Measurements from ENCODE around the gene RASSF5. TPM values are rescaled to one million over a fixed set of nuclear protein-coding genes. Genes with fewer than 3 reads are reported as not detected.

Gene RASSF5
- total RNA-seq, 1 experiment from 2014 or later = 0.75 TPM

DNA sequence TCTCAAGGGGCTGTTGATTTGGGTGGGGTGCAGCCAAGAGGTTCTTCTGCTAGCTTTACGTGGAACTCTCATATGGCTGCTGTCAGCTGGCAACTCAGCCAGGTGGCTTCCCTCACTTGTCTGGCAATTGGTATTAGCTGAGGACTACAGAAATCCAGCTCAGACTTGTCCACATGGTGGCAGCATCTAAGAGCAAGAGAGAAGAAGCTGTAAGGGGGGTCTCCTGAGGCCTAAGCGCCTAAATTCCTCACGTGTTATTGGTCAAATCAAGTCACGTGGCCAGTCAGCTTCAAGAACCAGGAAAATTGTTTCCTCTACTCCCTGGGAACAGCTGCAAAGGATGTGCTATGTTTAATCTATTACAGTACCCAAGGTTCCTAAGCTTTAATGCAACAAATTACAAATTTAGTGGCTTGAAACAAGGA lies 123.8 kb downstream of the RASSF5 start:
- no peaks in the 10 kb centered on the region for H3K9me3 ChIP-seq (ENCODE audit: low read depth, low read length, poor library complexity, severe bottlenecking)
- DNase-seq (ENCODE audit: low spot score) = peak; percentile 97
- ChIA-PET CTCF (interaction anchor here (0.9 to 2.1 kb wide), 9 partner anchors 11 to 281 kb away, joined by 3 to 45 read pairs (median 7); partner anchors contain the start of gene EIF2D), POLR2A (ENCODE audit: low non-redundant PET) (no interaction called here)
- no TSS peak for BruUV-seq (replicated peaks)
- H3K4me3 ChIP-seq (ENCODE audit: low read depth, low read length, poor library complexity, severe bottlenecking) = no peak overlapping the region
- no peak for TF ChIP-seq EZH2 (IDR thresholded peaks at IDR 0.05; ENCODE audit: borderline replicate concordance, low read depth, low read length, poor library complexity, severe bottlenecking)
- TF ChIP-seq, protein P1, sequence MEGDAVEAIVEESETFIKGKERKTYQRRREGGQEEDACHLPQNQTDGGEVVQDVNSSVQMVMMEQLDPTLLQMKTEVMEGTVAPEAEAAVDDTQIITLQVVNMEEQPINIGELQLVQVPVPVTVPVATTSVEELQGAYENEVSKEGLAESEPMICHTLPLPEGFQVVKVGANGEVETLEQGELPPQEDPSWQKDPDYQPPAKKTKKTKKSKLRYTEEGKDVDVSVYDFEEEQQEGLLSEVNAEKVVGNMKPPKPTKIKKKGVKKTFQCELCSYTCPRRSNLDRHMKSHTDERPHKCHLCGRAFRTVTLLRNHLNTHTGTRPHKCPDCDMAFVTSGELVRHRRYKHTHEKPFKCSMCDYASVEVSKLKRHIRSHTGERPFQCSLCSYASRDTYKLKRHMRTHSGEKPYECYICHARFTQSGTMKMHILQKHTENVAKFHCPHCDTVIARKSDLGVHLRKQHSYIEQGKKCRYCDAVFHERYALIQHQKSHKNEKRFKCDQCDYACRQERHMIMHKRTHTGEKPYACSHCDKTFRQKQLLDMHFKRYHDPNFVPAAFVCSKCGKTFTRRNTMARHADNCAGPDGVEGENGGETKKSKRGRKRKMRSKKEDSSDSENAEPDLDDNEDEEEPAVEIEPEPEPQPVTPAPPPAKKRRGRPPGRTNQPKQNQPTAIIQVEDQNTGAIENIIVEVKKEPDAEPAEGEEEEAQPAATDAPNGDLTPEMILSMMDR (conservative IDR thresholded peaks at IDR 0.05; ENCODE audit: low read depth, low read length) = peak; percentile 87
- H3K27me3 ChIP-seq (replicated peaks; ENCODE audit: insufficient read depth, low read depth, low read length, poor library complexity) = peaks cover 16% of the 10 kb centered on the region
- H3K36me3 ChIP-seq (ENCODE audit: insufficient read depth, low read length, poor library complexity, severe bottlenecking) = no peaks in the 10 kb centered on the region
- no peak overlapping the region for H3K27ac ChIP-seq (ENCODE audit: low read depth, low read length, poor library complexity, severe bottlenecking)
- intact Hi-C loops (cut with micrococcal nuclease; ENCODE audit: unreplicated experiment) = loop anchor here (10.0 kb wide), 1 partner anchor 354 kb away; no protein-coding TSS in a partner anchor
- H3K4me1 ChIP-seq (ENCODE audit: insufficient read depth, low read length, poor library complexity, severe bottlenecking) = peaks cover 25% of the 10 kb centered on the region

DNA sequence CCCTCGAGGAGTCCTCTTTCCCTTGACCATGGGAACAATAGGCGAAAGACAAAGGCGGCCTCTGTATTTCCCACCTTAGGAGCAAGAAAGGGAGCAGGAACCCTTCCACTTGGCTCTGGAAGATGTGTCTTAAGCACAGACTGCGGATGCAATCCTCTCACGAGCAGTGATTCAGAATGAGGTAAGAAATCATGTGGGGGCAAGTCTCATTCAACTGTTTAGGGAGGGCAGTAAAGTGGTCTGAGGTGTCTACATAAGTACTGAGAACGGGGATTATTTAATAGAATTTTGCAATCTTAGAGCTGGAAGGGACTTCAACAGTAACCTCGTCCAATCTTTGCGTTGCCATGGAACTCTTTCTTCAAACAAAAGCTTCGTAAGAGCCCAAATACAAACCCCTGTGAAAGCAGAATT lies 126.4 kb downstream of the RASSF5 start:
- Histone ChIP-seq H3K4me3 (ENCODE audit: low read depth, low read length, poor library complexity, severe bottlenecking) (no peak overlapping the region), H3K36me3 (ENCODE audit: insufficient read depth, low read length, poor library complexity, severe bottlenecking) (no peaks in the 10 kb centered on the region), H3K9me3 (ENCODE audit: low read depth, low read length, poor library complexity, severe bottlenecking) (no peaks in the 10 kb centered on the region), H3K4me1 (ENCODE audit: insufficient read depth, low read length, poor library complexity, severe bottlenecking) (peaks cover 38% of the 10 kb centered on the region), H3K27ac (ENCODE audit: low read depth, low read length, poor library complexity, severe bottlenecking) (no peak overlapping the region), H3K27me3 (replicated peaks; ENCODE audit: insufficient read depth, low read depth, low read length, poor library complexity) (peaks cover 8% of the 10 kb centered on the region)
- TF ChIP-seq EZH2 (IDR thresholded peaks at IDR 0.05; ENCODE audit: borderline replicate concordance, low read depth, low read length, poor library complexity, severe bottlenecking) = no peak
- CTCF ChIA-PET = interaction anchor here (0.9 to 4.7 kb wide), 2 partner anchors 30 to 279 kb away, joined by 3 to 36 read pairs; no protein-coding TSS in a partner anchor
- POLR2A ChIA-PET (ENCODE audit: low non-redundant PET) = no interaction called here
- intact Hi-C loops (cut with micrococcal nuclease; ENCODE audit: unreplicated experiment) = loop anchor here (1.0 to 10.0 kb wide), 3 partner anchors 30 to 351 kb away; no protein-coding TSS in a partner anchor
- no TSS peak for BruUV-seq (replicated peaks)
- no peak for DNase-seq (ENCODE audit: low spot score)

DNA sequence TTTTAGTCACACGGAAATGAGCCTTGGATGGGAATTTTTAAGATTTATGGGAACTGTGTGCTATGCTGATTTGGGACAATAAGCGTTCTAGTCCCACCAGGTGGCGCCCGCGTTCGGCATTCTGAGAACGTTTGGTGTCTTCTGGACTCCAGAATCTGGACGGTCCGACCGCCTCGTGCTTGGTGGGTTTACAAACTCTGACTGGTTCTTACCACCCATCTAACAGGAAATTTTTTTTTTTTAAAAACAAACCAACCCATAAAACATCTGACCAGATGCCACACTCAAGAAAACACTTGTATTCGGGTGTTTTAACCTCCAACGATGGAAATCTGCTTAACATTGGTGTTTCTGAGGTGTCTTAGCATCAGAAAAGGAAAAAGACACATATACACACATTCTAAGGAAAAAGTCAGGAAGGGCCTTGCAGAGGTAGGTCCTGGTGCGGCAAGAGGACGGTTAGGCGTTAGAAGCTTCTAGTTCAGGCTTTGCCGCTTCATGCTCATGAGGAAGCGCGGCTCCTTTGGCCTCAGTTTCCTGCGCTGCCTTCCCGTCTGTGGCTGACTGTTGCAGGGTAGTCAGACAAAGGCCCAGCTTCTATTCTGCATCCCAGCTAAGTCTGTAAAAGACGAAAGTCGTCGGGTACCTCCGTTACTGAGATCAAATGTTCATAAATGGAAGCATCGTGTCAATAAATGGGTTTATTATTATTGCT lies 127.2 kb downstream of the RASSF5 start:
- Histone ChIP-seq H3K36me3 (ENCODE audit: insufficient read depth, low read length, poor library complexity, severe bottlenecking) (no peaks in the 10 kb centered on the region), H3K9me3 (ENCODE audit: low read depth, low read length, poor library complexity, severe bottlenecking) (no peaks in the 10 kb centered on the region), H3K4me1 (ENCODE audit: insufficient read depth, low read length, poor library complexity, severe bottlenecking) (peaks cover 38% of the 10 kb centered on the region), H3K4me3 (ENCODE audit: low read depth, low read length, poor library complexity, severe bottlenecking) (peak overlapping the region; percentile 96), H3K27ac (ENCODE audit: low read depth, low read length, poor library complexity, severe bottlenecking) (peak overlapping the region; percentile 69), H3K27me3 (replicated peaks; ENCODE audit: insufficient read depth, low read depth, low read length, poor library complexity) (no peaks in the 10 kb centered on the region)
- TSS peak; percentile 100 for BruUV-seq (replicated peaks)
- intact Hi-C loops (cut with micrococcal nuclease; ENCODE audit: unreplicated experiment) = loop anchor here (1.0 to 10.0 kb wide), 3 partner anchors 29 to 350 kb away; no protein-coding TSS in a partner anchor
- POLR2A ChIA-PET (ENCODE audit: low non-redundant PET) = no interaction called here
- TF ChIP-seq, protein P1 (conservative IDR thresholded peaks at IDR 0.05; ENCODE audit: low read depth, low read length) = peak; percentile 91
- TF ChIP-seq EZH2 (IDR thresholded peaks at IDR 0.05; ENCODE audit: borderline replicate concordance, low read depth, low read length, poor library complexity, severe bottlenecking) = no peak
- CTCF ChIA-PET = interaction anchor here (0.9 to 4.7 kb wide), 3 partner anchors 22 to 278 kb away, joined by 3 to 36 read pairs (median 5); partner anchors contain the start of gene EIF2D
- DNase-seq (ENCODE audit: low spot score) = peak; percentile 94

All from A673 (cell line).